Esophagus squamous epithelium (tissue), 4 donors: ENCODE results near the gene MUC4.

ENCODE experiments used
- CTCF ChIP-seq, 6 experiments: fragments of 450-650 bp in 4 of 6; fragments of 200-600 bp in 2 of 6; sonication (generic) in 2 of 6; IDR thresholded peaks; one replicate each; pipeline ENCODE4 v1.5.1; 2016 to 2019; ENCODE audit warnings: antibody characterized with exemption in 6 of 6, mild to moderate bottlenecking in 4 of 6, moderate library complexity in 4 of 6
- POLR2A ChIP-seq, 4 donors: fragments of 450-650 bp; IDR thresholded peaks; one replicate each; pipeline ENCODE4 v1.6.1; 2017; ENCODE audit warnings: antibody characterized with exemption in 4 of 4, mild to moderate bottlenecking in 4 of 4, moderate library complexity in 3 of 4

- TF ChIP-seq POLR2A (IDR thresholded peaks at IDR 0.05) (no peak), CTCF (IDR thresholded peaks at IDR 0.05) (no peak)
Measured at GRCh38 chr3:195817578-195818135, 5.9 kb upstream of the MUC4 start.
